ENCODE measurements around the gene PAXIP1.

Gene PAXIP1

GRCh38 chr7:154990964-154991540, 11.9 kb downstream of the PAXIP1 start:
- no peak for DNase-seq

- DNase-seq = no peak
Measured at GRCh38 chr7:154987571-154987970, 15.4 kb downstream of the PAXIP1 start.

GRCh38 chr7:154986200-154986945, 16.6 kb downstream of the PAXIP1 start:
- no peak for DNase-seq

- no peak for DNase-seq
Measured at GRCh38 chr7:154985230-154985629, 17.7 kb downstream of the PAXIP1 start.

GRCh38 chr7:154984601-154985188, 18.2 kb downstream of the PAXIP1 start:
- DNase-seq = no peak

- DNase-seq = no peak
Measured at GRCh38 chr7:154978017-154978416, 24.9 kb downstream of the PAXIP1 start.

GRCh38 chr7:154977250-154977649, 25.7 kb downstream of the PAXIP1 start:
- no peak for DNase-seq

- DNase-seq = no peak
Measured at GRCh38 chr7:154976844-154977243, 26.1 kb downstream of the PAXIP1 start.

GRCh38 chr7:154975984-154976383, 26.9 kb downstream of the PAXIP1 start:
- DNase-seq = no peak

- no peak for DNase-seq
Measured at GRCh38 chr7:154973381-154973780, 29.5 kb downstream of the PAXIP1 start.

GRCh38 chr7:154968336-154969001, 34.5 kb downstream of the PAXIP1 start:
- no peak for DNase-seq

- no peak for DNase-seq
Measured at GRCh38 chr7:154967401-154967955, 35.4 kb downstream of the PAXIP1 start.

GRCh38 chr7:154965014-154965413, 37.9 kb downstream of the PAXIP1 start:
- no peak for DNase-seq

- no peak for DNase-seq
Measured at GRCh38 chr7:154960063-154960790, 42.7 kb downstream of the PAXIP1 start.

GRCh38 chr7:154956427-154956826, 46.5 kb downstream of the PAXIP1 start:
- DNase-seq = no peak

GRCh38 chr7:154953006-154953684, 49.8 kb downstream of the PAXIP1 start:
- peak; percentile 50 to 65 for DNase-seq

GRCh38 chr7:154950960-154951359, 52.0 kb downstream of the PAXIP1 start:
- no peak for DNase-seq

GRCh38 chr7:154947604-154948003, 55.3 kb downstream of the PAXIP1 start:
- DNase-seq = no peak

- no peak for DNase-seq
Measured at GRCh38 chr7:154946166-154946565, 56.8 kb downstream of the PAXIP1 start.

- DNase-seq = no peak
Measured at GRCh38 chr7:154943906-154944305, 59.0 kb downstream of the PAXIP1 start.

GRCh38 chr7:154942691-154943090, 60.2 kb downstream of the PAXIP1 start:
- DNase-seq = no peak

GRCh38 chr7:154937837-154938236, 65.1 kb downstream of the PAXIP1 start:
- no peak for DNase-seq

Data from stimulated activated CD4-positive, alpha-beta T cell treated with anti-CD3 and anti-CD28 coated beads, Interleukin-4, amount 100 ng/mL, for 4 hours (primary cell).